GM04503 (cell line): Measurements from ENCODE around the gene CHEK1.
"Not testable (repeated sequence)": the region's sequence is repeated elsewhere in the genome, so short reads cannot be mapped to it uniquely, and the experiment has no call there.

ENCODE experiments used
- DNase-seq: peaks from one replicate; pipeline ENCODE4 v3.0.0-alpha.2; 2012; ENCODE audit warnings: low read depth

CHEK1 gene

DNA sequence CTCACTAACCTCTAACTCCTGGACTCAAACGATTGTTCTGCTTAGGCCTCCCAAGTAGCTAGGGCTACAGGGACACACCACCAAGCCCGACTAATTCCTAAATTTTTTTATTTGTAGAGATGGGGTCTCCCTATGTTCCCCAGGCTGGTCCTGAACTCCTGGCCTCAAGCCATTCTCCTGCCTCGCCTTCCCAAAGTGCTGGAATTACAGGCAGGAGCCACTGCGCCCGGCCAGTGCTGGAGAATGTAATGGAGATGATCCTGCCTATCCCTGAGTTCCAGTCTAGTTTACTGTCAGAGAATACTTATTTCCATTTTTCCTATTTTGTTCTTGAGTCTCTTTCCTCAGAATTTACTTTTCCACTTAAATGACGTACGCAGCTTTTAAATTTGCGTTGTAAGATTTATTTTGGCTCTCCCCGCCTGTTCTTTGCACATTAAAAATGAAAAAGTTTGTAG lies at the start of gene CHEK1:
Gene CHEK1 (plus strand): TSS at position 408 of the 458 bp plus-strand sequence. CDS start 1,606 bp downstream, outside the sequence.
- no peak for DNase-seq

DNA sequence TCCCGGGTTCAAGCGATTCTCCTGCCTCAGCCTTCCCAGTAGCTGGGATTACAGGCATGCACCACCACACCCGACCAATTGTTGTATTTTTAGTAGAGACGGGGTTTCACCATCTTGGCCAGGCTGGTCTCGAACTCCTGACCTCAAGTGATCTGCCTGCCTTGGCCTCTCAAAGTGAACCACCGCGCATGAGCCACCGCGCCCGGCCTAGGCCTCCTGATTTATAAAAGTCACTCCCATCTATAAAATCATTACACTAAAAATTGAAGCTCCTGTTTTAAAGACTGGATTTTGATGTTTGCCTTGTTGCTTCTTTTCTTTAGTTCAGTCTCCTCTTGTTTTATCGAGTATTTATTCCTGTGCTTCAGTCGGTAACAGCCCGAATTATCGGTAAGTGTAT lies 47.8 kb upstream of the CHEK1 start:
- not testable (repeated sequence) for DNase-seq

DNA sequence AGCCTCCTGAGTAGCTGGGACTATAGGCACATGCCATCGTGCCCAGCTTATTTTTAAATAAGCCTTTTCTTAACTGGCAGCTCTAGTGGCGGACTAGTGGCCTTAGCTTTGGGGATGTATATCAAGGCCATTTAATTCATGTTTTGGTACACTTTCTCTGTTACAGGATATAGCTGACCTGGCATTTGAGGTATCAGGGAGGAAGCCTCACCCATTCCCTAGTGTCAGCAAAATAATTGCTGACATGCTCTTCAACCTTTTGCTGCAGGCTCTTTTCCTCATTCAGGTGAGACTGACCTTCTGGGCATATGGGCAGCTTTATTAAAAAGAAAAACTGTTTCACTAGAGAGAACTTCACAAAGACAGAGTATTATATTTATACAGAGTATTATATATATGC lies 46.2 kb upstream of the CHEK1 start:
- DNase-seq, result no peak

DNA sequence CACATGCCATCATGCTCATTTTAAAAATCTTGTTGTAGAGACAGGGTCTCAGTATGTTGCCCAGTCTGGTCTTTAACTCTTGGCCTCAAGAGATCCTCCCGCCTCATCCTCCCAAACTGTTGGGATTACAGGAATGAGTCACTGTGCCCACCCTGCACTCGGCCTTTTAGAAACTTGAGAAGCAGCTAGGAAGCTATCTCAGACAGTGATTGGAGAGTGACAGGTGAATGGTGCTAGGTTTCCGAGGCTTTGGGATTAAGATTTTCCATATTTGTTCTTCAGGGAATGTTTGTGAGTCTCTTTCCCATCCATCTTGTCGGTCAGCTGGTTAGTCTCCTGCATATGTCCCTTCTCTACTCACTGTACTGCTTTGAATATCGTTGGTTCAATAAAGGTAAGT lies 45.2 kb upstream of the CHEK1 start:
- no peak for DNase-seq

DNA sequence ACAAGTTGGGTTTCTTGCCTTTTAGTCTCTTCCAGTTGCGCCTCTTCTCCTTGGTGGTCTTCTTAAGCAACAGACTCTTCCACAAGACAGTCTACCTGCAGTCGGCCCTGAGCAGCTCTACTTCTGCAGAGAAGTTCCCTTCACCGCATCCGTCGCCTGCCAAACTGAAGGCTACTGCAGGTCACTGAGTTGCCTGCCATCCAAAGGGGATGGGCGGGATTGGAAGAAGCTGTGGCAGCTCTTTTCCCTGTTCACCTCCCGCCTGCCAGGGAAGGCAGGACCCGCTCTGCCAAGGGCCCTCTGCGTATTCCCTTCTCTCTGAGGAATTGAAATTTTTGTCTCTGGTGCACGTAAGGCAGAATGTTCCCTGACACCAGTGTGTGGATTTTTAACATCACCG lies 41.5 kb upstream of the CHEK1 start:
- no peak for DNase-seq

DNA sequence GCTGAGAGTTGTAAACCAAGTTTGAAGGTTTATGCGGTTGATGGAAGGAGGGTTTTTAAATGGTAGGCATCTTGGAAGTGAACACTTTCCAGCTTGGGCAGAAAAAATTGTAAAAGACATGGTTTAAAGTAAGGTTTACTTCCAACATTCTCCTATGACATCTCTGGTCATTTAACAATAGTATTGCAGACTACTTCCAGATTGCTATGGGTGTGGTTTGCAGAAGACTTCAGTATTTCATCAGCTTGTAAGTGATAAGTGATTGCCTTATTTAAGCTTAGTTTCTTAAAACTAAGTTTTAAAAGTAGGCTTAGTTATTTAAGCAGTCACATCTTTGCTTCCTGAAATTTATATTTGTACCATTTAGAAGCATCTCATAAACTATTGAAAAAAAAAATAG lies 39.5 kb upstream of the CHEK1 start:
- no peak for DNase-seq

DNA sequence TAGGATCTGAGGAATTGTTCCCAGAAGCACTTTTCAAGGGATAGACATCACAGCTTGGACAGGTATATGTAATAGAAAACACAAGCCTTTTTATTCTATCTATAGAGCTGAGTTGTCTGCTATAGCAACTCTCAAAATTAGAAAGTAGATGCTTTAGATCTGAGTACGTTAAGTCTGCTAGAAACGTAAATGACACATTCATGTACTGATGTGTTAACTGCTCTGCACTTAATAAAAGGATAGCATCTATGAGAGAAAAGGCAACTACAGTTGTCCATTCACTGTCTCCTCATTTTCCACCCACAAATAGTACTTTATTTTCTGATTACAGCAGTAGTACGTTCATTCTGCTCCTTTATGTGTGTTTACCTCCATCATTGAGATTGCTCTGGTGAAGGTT lies 38.3 kb upstream of the CHEK1 start:
- DNase-seq, result no peak

DNA sequence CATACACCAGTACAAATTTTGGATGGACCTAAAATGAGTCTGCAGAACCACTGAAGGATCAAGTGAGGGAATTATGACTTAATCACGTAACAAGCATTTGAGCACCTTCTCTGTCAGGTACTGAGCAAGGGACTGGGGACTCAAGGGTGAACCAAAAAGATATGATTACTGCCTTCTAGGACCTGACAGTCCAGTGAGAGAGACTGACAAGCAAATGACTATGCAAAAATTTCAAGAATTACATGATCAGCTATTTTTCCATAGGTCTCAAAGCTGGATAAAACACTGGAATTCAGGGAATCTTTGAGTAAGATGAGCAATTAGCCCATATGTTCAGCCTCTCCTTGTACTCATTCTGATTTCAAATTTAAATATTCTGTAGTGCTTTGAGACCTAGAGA lies 37.5 kb upstream of the CHEK1 start:
- DNase-seq, result no peak

DNA sequence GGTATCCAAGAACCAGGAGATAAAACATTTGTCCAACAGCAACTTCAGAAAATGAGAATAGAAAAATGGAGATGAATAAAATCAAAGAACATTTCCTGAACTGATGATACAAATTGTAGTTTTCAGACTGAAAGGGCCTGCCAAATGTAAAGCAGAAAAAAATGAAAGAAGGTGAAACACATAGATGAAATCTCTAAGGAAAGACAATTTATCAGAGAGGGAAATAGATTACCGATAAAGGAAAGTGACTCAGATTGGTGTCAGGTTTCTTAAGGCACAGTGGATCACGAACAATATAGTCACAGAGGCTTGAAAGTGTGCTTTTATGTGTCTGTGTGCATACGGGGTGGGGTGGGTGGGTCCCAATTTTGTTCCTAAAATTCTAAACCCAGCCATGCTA lies 36.5 kb upstream of the CHEK1 start:
- DNase-seq, result no peak

DNA sequence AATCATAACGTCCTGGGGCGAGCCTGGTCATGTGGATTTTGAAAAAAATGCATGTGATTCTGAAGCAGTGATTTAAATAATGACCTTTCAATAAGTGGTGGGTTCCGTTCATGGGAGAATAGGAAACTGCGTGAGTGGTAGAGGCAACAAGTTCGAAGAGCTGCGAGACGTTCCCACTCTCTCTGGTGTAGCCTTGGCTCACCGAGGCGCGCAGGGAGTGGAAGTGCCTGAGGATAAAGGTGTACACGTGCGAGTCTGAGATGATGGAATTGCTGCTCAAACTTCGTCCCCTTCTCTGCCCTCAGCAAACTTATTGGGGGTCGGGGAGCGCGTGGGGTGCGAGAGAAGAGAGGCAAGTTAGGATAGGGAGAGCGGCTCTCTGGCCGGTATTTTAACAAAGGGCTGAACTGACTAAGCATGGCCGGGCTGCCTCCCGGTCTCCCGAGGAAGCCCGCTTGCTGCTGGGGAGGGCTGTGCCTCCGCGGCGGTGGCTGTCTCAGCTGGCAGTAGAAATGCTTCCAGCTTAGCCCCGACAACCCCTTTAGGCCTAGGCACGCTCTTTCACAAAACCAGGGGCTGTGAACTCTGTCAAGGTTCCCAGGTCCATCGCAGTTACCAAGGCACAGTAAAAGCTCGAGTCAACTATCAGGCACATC lies 33.2 kb upstream of the CHEK1 start:
- no peak for DNase-seq

DNA sequence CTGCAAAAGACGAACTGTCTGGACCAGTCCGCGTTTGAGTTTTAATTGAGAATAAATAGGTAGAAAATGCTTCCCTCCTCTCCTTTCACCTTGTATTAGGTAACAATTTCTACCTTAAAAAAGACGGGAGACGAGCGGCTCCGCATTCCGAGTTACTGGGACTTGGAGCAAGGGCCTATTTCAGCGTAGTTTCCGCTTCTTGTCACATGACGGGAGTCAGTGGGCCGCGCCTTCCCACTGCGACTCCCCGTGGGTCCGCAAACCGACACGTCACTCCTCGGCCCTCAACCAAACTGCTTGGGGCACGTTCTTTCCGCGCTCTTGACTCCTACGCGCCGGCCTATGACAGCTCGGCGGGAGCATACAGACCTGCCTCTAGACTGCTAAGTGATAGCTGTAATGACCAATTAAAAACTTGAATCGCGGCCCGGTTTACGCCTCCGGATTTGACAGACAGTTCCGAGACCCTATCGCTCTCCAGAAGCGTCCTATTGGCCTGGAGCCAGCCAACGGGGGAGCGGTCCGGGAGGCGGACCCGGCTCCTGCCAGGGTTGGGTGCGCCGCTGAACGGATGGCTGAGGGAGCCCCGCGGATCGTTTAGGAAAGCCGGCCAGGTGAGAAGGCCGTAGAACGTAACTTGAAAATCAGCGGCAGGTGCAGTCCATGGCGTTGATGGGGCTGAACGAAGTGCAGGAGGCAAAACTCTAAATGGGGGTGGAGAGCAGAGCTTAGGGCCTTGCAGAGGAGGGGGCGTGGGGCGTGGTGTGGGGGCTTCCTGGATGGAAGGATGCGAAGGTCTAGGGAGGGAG lies 32.5 kb upstream of the CHEK1 start, which contains the start of gene STT3A:
Gene STT3A (plus strand): TSS at position 548 of the 809 bp plus-strand sequence. CDS start 3,064 bp downstream, outside the sequence.
- peak; percentile 99 for DNase-seq

DNA sequence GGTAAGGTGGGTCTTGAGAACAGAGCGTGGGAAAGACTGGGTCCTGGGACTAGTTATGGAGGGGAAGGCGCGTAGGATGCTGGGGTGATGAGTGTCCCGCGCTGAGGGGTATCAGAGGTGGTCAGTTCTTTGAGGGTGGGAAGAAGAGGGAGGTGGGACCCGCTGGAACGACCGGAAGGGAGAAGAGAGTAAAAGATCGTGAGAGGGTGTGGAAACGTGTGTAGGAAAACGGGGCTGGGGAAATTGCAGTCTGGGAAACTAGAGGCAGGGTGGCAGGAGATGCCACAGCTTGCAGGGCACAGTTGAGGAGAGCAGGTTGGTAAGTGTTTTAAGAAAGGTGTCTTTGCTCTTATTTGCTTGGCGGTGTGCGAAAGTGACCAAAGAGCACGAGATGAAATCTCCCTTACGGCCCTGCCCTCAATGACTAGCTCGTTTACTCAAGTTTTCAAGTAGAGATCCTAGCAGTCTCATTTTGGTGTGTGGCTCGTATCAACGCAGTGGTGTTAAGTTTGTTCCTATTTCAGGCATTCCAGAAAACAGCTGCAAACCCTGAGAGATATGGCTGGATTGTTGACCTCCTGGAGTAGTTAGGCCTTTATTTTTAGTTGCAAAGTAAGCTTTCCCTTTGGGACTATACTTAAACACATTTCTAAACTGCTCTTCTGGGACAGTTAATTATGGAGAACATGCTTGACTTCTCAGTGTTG lies 31.7 kb upstream of the CHEK1 start:
- no peak for DNase-seq

DNA sequence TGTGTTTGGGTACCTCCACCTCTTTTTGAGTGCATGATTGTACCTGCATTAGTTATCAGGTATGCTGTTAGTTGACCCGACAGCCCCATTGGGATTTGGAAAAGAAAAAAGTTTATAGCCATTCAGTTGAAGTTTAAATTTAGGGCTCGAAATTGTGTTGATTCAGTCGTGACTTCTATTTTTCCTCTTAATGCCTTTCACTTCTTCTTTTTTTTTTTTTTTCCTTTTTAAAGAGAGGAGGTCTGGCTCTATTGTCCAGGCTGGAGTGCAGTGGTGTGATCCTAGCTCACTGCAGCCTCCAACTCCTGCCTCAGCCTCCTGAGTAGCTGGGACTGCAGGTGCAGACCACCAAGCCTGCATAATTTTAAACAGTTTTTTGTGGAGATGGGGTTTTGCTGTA lies 30.0 kb upstream of the CHEK1 start:
- no peak for DNase-seq

DNA sequence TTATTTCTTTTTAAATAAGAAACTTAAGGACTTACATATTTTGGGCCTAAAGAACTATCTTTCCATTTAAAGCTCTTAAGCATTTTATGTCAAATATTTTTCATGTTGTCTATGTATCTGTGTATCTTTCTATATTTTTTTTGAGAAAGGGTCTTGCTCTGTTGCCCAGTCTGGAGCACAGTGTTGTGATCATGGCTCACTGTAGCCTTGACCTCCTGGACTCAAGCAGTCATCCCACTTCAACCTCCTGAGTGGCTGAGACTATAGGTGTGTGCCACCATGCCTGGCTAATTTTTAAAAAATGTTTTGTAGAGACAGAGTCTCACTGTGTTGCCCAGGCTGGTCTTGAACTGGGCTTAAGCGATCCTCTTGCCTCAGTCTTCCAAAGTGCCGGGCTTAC lies 24.3 kb upstream of the CHEK1 start:
- no peak for DNase-seq

DNA sequence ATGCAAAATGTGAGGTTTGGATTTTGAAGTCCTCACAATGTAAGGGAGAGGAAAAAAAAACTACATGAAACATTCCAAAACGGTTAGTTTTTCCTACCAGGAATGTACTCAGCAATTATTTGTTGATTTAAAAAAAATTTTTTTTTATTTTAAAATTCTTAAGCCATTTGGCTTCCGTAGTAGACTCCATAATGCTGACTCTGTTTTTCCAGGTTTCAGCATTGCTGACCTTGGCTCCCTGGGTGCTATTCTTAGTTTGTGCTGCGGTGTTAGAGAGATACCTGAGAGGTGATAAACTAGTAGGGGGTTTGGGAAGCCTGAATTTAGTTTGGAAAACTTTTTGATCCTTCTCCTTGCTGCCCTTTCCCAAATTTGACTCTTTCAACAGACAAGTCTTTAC lies 21.8 kb upstream of the CHEK1 start:
- DNase-seq, result no peak

DNA sequence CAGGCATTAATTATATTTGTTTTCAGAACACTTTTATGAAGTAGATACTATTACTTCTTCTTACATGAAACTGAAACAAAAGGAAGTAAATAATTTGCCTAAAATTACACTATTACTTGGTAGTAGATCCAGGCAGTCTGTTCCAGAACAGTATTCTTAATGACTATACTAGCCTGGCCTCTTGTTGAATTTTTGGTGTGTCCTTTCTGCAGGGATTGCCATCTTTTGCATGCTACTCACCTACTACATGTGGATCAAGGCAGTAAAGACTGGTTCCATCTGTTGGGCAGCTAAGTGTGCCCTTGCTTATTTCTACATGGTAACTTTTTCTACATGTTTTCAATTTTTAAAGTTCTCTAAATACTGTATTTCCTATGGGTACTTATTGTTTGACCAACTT lies 19.5 kb upstream of the CHEK1 start:
- DNase-seq, result no peak

DNA sequence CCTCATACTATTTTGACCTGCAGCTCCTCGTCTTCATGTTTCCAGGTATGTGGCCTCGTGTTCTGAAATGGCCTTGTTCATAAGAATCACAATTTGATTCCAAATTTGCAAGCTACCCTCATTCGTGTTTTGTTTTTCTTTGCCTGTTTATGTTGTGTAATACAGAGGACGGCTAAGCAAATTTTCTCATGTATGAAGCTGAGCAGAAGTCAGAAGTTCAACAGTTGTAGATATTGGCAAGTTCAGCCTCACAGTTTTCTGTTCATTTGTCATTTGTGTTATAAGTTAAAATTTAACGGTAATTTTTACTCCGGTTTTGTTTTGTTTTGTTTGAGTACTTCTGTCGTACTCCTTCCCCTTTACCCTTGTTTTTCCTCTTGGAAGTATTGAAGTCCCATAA lies 15.4 kb upstream of the CHEK1 start:
- DNase-seq, result no peak

DNA sequence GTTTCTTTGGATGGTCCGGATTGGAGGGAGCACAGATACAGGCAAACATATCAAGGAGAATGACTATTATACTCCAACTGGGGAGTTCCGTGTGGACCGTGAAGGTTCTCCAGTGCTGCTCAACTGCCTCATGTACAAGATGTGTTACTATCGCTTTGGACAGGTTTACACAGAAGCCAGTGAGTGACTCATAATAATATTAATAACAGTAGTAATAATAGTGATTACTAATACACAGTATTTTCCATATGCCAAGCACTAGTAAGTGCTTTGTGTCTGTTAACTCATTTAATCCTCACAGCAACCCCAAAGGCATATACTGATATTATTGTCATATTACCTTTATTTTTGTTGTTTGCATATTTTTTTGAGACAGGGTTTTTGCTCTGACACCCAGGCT lies 6.6 kb upstream of the CHEK1 start:
- no peak for DNase-seq

DNA sequence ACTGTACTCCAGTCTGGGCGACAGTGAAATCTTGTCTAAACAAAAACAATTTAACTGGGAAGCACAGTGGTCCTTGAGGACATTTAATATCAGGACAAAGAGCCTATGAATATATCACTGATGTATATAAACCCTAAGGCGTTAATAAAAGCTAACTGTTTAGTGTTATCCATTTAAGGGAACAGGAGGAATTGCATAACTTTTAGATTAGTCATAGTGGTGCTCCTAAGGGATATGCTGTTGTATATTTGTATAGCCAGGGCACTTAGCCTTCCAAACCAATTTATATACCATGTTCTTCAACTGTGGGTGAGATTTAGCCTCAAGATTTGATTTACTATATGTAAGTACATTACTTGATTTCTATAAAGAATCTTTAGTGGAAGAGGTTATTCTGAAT lies 3.0 kb upstream of the CHEK1 start:
- no peak for DNase-seq

DNA sequence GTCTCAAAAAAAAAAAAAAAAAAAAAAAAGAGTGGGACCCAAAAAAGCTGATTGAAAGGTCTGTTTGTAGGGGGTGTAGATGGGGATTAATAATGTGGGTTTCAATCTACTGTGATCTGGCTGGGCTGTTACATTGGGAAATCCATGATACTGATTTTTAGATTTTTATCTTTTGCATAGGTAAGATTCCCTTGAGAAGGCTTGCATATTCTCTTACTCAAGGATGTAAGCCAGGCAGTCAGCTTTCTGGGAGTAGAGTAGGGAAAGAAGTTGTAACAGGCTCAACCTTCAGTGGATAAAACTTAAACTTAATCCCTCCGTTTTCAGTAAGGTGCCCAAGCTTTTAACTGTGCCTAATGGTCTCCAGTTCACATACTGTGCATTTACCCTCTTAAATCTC lies 1.9 kb upstream of the CHEK1 start:
- no peak for DNase-seq

DNA sequence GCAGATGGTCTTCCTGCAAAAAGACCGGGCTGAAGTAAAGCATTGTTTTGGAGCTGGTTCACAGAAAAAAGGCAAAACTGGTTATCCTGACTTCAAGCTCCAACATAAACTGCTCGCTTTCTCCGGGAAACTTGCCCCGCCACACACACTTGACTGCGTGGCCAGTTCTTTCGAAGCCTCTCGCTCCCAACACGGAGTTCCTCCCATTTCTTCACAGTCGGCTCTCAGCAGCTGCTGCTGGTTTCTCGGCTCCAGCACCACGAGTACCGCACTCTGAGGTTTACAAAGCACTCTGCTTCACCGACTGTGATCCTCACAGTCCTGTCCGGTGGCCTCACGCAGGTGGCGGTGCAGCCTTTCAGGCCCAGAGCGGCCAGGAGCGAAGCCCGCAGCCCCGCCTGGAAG lies 264 bp downstream of the CHEK1 start:
- no peak for DNase-seq

DNA sequence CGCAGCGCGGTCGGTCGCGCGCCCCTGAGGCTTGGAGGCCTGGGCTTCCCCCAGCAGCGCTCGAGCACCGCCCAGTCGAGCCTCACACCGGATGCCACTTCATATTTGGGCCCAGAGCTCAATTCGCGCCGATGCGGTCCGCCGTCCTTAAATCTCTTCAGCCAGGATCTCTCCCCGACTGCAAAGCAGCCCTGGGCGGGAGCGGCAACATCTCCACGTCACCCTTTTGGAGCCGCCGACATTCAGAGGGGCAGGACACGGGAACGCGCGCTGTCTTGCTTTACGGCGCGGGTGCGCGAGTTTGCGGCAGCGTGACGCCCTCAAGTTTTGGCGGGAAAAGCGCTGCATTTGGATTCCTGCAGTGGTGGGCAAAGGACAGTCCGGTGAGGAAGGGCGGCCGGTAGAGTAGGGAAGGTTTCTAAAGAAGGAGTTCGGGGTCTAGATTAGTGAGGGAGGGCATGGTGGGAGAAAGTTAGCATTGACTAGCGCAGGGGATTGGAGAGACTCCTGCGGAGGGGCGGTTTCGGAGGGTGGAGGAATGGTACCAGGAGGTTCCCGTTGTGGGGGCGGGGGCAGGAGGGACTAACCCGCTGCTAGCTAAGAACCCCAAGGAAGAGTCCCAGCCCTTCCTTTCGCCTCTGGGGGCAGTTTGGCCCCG lies 796 bp downstream of the CHEK1 start:
- peak; percentile 44 for DNase-seq
